ENCODE results near the gene RPS6KA1. TPM values are rescaled to one million over a fixed set of nuclear protein-coding genes. Genes with fewer than 3 reads are reported as not detected.

RPS6KA1 gene
- total and polyA plus RNA-seq, 8 donors, result 13.6 to 32.2 (median 18.4) TPM

DNA sequence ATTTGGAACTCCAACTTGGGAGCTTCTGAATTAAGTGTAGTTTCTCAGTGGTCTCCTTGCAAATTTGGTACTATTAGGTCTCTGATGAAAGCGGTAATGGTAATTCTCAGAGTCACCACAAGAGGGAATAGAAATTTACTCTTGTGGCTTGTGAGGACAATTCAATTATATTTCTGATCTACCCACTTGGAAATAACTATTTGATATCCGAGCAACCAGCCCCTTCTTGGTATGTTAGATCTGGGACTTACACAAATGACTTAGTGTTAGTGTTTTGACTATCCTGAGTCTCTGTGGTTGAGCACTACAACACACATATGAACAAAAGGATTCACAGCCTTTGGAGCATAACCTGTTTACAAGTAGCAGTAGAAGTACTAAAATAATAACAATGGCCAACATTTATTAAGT is 68.1 kb downstream of the RPS6KA1 start:
- WGBS, 2 donors, result 0 to 6% methylated on average over 2 of the region's 2 CpGs
- TF ChIP-seq, protein P1, sequence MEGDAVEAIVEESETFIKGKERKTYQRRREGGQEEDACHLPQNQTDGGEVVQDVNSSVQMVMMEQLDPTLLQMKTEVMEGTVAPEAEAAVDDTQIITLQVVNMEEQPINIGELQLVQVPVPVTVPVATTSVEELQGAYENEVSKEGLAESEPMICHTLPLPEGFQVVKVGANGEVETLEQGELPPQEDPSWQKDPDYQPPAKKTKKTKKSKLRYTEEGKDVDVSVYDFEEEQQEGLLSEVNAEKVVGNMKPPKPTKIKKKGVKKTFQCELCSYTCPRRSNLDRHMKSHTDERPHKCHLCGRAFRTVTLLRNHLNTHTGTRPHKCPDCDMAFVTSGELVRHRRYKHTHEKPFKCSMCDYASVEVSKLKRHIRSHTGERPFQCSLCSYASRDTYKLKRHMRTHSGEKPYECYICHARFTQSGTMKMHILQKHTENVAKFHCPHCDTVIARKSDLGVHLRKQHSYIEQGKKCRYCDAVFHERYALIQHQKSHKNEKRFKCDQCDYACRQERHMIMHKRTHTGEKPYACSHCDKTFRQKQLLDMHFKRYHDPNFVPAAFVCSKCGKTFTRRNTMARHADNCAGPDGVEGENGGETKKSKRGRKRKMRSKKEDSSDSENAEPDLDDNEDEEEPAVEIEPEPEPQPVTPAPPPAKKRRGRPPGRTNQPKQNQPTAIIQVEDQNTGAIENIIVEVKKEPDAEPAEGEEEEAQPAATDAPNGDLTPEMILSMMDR (IDR thresholded peaks at IDR 0.05), result peak; percentile 40 to 72 (median 51)

GRCh38 chr1:26598890-26599289 is 69.3 kb downstream of the RPS6KA1 start:
- DNase-seq (no peak), FAIRE-seq (no peak), ATAC-seq (peak in 2 of 4 donors; percentile 38 to 50)
- Histone ChIP-seq H3K9me3 (no peaks in the 10 kb centered on the region), H3K4me1 (no peaks in the 10 kb centered on the region), H3K36me3 (no peaks in the 10 kb centered on the region), H3K27me3 (no peaks in the 10 kb centered on the region), H3K27ac (no peak overlapping the region), H3K4me3 (no peak overlapping the region)
- intact Hi-C loops (cut with DNase I), result no loop called here
- 55 to 58% methylated on average over 3 of the region's 3 CpGs for WGBS, 2 donors
- TF ChIP-seq, protein P1 (IDR thresholded peaks at IDR 0.05), result no peak

More for the DNA sequence above, 68.1 kb downstream of the RPS6KA1 start:
- ATAC-seq (peak in 3 of 4 donors; percentile 73 to 77 (median 76)), DNase-seq (no peak), FAIRE-seq (peak; percentile 82)
- Histone ChIP-seq H3K4me3 (no peak overlapping the region), H3K36me3 (no peaks in the 10 kb centered on the region), H3K9me3 (no peaks in the 10 kb centered on the region), H3K27me3 (no peaks in the 10 kb centered on the region), H3K27ac (no peak overlapping the region), H3K4me1 (no peaks in the 10 kb centered on the region)
- intact Hi-C loops (cut with DNase I), result no loop called here

DNA sequence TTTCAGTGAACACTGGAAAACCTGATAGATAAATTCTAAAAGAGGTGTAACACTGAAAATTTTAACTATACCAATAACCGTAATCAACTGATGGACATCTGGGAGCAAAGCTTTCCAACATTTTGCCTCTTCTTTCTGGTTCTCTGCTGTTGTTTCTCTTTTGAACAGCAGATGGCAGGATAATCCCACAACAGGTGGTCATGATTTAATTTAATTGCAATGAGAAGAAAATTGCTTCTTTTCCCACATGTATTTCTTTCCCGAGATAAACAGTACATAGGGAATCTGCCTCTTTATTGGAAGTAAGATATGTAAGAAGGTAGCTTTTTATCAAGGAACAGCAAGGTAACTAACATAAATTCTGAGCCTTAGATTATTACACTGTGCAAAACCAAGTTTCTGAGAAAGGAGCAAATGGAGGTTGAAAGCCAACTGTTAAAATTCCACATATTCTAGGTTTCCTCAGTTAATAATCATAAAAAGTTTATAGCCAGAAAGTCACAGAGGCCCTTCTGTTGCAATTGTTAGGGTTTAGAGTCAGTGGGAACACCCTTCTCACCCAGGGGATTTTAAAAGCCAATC is 72.9 kb downstream of the RPS6KA1 start:
- Histone ChIP-seq H3K4me1 (no peaks in the 10 kb centered on the region), H3K4me3 (no peak overlapping the region), H3K9me3 (no peaks in the 10 kb centered on the region), H3K27me3 (no peaks in the 10 kb centered on the region), H3K36me3 (no peaks in the 10 kb centered on the region), H3K27ac (no peak overlapping the region)
- TF ChIP-seq, protein P1 (IDR thresholded peaks at IDR 0.05), result peak; percentile 63 to 75 (median 70)
- FAIRE-seq (peak; percentile 98), ATAC-seq (peak; percentile 60 to 88 (median 84)), DNase-seq (peak in 3 of 6 donors; percentile 25 to 55 (median 34))
- 0 to 2% methylated on average over 2 of the region's 2 CpGs for WGBS, 2 donors
- intact Hi-C loops (cut with DNase I), result loop anchor here (5.0 to 10.0 kb wide), 3 partner anchors 190 to 280 kb away; no protein-coding TSS in a partner anchor

GRCh38 chr1:26603856-26604255 is 74.3 kb downstream of the RPS6KA1 start:
- WGBS, 2 donors, result 59% methylated on average over 4 of the region's 4 CpGs
- Histone ChIP-seq H3K27me3 (no peaks in the 10 kb centered on the region), H3K9me3 (no peaks in the 10 kb centered on the region), H3K4me1 (no peaks in the 10 kb centered on the region), H3K36me3 (no peaks in the 10 kb centered on the region), H3K4me3 (no peak overlapping the region), H3K27ac (no peak overlapping the region)
- FAIRE-seq (no peak), ATAC-seq (no peak), DNase-seq (no peak)
- intact Hi-C loops (cut with DNase I), result loop anchor here (5.0 to 10.0 kb wide), 3 partner anchors 188 to 278 kb away; no protein-coding TSS in a partner anchor
- TF ChIP-seq, protein P1 (IDR thresholded peaks at IDR 0.05), result no peak

- FAIRE-seq, result no peak
- no peaks in the 10 kb centered on the region for H3K4me1 ChIP-seq
- H3K9me3 ChIP-seq, result no peaks in the 10 kb centered on the region
- no peak for DNase-seq
- H3K27me3 ChIP-seq, result no peaks in the 10 kb centered on the region
- H3K4me3 ChIP-seq, result no peak overlapping the region
- ATAC-seq, result no peak
- 53 to 56% methylated on average over 3 of the region's 3 CpGs for WGBS, 2 donors
- H3K27ac ChIP-seq, result no peak overlapping the region
- intact Hi-C loops (cut with DNase I), result loop anchor here in 1 of 3 donors (10.0 kb wide), 1 partner anchor 188 kb away; no protein-coding TSS in a partner anchor
- no peaks in the 10 kb centered on the region for H3K36me3 ChIP-seq
- TF ChIP-seq, protein P1 (IDR thresholded peaks at IDR 0.05), result no peak
Observed at GRCh38 chr1:26607186-26607585, 77.6 kb downstream of the RPS6KA1 start.

Data from pancreas (tissue), 10 donors.